DOHH2 (cell line): ENCODE results near the gene FRMD4B.

Experiments
- EZH2phosphoT487 ChIP-seq: fragments of 200-600 bp; sonication (generic); IDR thresholded peaks from 2 replicates; pipeline ENCODE4 v1.6.1; 2017; ENCODE audit warnings: borderline replicate concordance, mild to moderate bottlenecking, antibody characterized with exemption, low read length, moderate library complexity, mixed read lengths
- TF ChIP-seq, protein P1 (sequence below): fragments of 200-600 bp; sonication (generic); IDR thresholded peaks from one replicate; pipeline ENCODE4 v1.5.1; 2014; ENCODE audit warnings: antibody characterized with exemption, mild to moderate bottlenecking, low read depth, low read length; ENCODE audit not compliant: poor library complexity, severe bottlenecking

DNA sequence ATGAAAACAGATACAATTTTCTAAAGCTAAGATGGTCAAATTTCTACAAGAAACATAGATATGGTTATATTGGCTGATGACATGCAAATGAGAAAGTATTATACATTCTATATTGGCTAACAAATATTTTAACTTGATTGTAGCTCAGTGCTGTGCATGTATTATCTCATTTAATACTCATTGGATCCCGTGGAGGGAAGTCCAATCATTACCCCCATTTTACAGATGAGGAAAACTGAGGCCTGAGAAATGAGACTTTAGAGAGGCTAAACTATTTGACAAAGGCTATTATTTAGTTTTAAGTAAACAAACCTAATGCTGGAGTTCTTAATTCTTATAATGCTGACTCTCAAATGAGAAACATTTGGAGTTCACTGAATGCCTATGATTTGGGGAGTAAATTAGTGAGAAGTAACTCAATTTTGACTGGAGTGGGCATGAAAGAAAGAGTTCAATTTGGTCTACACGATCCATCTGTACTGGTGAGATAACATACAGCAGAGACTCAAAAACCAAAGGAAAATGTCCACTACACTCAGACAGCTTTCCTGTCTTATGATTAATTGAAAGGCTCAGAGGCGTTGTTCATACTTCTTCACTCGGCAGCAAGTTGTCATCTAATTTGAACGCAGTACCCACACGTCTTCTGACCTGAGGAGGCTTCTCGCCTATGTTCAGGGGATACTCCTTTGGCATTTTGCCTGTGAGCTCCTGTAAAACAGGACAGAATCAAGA is 191.3 kb downstream of the FRMD4B start:
- TF ChIP-seq EZH2phosphoT487 = no peak
- TF ChIP-seq, protein P1, sequence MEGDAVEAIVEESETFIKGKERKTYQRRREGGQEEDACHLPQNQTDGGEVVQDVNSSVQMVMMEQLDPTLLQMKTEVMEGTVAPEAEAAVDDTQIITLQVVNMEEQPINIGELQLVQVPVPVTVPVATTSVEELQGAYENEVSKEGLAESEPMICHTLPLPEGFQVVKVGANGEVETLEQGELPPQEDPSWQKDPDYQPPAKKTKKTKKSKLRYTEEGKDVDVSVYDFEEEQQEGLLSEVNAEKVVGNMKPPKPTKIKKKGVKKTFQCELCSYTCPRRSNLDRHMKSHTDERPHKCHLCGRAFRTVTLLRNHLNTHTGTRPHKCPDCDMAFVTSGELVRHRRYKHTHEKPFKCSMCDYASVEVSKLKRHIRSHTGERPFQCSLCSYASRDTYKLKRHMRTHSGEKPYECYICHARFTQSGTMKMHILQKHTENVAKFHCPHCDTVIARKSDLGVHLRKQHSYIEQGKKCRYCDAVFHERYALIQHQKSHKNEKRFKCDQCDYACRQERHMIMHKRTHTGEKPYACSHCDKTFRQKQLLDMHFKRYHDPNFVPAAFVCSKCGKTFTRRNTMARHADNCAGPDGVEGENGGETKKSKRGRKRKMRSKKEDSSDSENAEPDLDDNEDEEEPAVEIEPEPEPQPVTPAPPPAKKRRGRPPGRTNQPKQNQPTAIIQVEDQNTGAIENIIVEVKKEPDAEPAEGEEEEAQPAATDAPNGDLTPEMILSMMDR = no peak
